ENCODE data around the gene KRTAP10-12.
"Not testable (repeated sequence)": the region's sequence is repeated elsewhere in the genome, so short reads cannot be mapped to it uniquely, and the experiment has no call there.

KRTAP10-12 gene

DNA sequence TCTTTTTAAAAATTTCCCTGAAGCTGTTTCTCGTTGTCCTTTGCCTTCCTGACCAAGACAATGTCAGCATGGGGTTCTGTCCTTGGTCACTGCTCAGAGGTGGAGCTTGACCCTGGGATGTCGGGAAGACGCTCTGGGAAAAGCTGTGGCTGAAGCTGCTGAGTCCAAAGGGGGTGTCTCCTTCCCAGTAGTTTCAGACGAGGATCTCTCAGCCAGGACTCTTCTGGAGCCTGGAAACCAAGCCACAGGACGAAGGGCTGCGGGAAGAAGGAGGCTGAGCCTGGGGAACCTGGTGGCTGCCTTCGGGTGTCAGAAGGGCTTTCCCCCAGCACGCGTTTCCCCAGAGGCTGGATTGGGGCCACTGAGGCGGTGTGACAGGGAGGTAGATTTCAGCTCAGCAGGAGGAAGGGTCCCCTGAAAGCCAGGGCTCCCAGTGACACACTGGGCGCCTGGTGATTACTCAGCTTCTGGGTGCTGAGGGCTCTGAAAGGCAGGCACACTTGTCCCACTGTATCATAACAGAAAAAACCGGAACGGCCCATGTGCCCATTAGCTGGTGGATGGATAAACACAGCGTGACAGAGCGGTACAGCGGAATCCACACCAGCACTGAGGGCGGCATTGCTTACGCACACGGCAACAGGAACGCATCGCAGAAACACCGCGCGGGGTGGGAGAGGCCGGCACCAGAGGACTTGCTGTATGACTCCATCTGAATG, 10.0 kb upstream of the KRTAP10-12 start:
- Histone ChIP-seq H3K27ac (no peak overlapping the region), H3K4me3 (no peak overlapping the region)
- TF ChIP-seq, protein P1, sequence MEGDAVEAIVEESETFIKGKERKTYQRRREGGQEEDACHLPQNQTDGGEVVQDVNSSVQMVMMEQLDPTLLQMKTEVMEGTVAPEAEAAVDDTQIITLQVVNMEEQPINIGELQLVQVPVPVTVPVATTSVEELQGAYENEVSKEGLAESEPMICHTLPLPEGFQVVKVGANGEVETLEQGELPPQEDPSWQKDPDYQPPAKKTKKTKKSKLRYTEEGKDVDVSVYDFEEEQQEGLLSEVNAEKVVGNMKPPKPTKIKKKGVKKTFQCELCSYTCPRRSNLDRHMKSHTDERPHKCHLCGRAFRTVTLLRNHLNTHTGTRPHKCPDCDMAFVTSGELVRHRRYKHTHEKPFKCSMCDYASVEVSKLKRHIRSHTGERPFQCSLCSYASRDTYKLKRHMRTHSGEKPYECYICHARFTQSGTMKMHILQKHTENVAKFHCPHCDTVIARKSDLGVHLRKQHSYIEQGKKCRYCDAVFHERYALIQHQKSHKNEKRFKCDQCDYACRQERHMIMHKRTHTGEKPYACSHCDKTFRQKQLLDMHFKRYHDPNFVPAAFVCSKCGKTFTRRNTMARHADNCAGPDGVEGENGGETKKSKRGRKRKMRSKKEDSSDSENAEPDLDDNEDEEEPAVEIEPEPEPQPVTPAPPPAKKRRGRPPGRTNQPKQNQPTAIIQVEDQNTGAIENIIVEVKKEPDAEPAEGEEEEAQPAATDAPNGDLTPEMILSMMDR (IDR thresholded peaks at IDR 0.05), result no peak
- DNase-seq (ENCODE audit: low spot score), result no peak

DNA sequence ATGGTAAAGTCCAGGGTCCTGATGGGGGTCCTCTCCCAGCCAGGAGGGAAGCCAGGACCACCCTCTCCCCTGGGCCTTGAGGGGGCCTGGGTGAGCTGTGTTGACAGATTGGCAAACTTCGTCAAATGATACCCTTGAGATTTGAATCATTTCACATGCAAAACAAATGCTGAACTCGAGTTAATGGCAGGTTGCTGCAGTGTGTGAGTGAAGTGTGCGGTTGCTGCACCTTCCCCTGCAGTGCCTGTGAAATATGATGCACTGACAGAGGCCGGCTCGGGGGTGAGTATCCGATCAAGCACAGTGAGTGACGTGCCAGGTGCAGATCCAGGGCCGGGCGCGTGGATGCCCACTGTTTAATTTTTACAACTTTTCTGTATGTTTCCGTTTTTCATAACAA, 9.3 kb upstream of the KRTAP10-12 start:
- TF ChIP-seq, protein P1 (IDR thresholded peaks at IDR 0.05), result no peak
- no peak overlapping the region for H3K27ac ChIP-seq
- H3K4me3 ChIP-seq, result no peak overlapping the region
- no peak for DNase-seq (ENCODE audit: low spot score)

DNA sequence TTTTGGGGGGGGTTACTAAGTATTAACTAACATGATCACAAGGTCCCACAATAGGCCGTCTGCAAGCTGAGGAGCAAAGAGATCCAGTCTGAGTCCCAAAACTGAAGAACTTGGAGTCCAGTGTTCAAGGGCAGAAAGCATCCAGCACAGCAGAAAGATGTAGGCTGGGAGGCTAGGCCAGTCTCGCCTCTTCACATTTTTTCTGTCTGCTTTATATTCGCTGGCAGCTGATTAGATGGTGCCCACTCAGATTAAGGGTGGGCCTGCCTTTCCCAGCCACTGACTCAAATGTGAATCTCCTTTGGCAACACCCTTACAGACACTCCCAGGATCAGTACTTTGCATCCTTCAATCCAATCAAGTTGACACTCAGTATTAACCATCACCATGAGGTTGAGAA, 7.2 kb upstream of the KRTAP10-12 start:
- not testable (repeated sequence) for H3K4me3 ChIP-seq; H3K27ac ChIP-seq; DNase-seq (ENCODE audit: low spot score)

DNA sequence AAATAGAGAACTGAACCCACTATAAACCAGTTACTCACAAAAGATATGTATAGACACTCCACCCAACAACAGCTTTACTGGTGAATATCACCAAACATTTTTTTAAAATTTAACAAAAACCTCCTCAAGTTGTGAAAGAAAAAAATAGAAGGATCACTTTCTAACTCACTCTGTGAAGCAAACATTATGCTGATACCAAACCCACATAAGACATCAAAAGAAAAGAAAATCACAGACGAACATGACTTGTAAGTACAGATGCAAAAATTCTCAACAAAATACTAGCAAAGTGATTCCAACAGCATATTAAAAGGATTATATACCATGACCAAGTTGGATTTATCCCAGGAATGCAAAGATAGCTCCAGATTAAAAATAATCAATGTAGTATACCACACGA, 5.3 kb upstream of the KRTAP10-12 start:
- H3K4me3 ChIP-seq, result no peak overlapping the region
- DNase-seq (ENCODE audit: low spot score), result no peak
- TF ChIP-seq, protein P1 (IDR thresholded peaks at IDR 0.05), result no peak
- H3K27ac ChIP-seq, result no peak overlapping the region

DNA sequence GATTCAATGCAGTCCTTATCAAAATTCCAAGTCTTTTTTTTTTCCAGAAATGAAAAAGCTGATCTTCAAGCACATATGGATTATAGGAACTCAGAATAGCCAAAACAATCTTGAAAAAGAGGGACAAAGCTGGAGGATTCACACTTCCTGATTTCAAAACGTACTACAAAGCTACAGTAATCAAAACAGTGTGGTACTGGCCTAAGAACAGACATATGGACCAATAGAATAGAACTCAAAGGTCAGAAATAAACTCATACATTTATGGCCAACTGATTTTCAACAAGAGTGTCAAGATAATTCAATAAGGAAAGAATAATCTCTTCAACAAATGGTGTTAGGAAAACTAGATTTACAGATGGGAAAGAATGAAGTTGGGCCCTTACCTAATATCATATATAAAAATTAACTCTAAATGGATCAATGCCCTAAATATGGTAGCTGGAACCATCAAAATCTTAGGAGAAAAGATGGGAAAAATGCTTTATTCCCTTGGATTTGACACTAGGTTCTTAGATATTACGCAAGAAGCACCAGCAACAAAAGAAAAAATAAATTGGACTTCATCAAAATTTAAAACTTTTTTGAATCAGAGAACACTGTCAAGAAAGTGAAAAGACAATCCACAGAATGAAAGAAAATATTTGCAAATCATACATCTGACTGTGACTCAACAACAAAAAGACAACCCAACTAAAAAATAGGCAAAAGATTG, 4.0 kb upstream of the KRTAP10-12 start:
- DNase-seq (ENCODE audit: low spot score), result no peak
- TF ChIP-seq, protein P1 (IDR thresholded peaks at IDR 0.05), result no peak
- H3K4me3 ChIP-seq, result no peak overlapping the region

DNA sequence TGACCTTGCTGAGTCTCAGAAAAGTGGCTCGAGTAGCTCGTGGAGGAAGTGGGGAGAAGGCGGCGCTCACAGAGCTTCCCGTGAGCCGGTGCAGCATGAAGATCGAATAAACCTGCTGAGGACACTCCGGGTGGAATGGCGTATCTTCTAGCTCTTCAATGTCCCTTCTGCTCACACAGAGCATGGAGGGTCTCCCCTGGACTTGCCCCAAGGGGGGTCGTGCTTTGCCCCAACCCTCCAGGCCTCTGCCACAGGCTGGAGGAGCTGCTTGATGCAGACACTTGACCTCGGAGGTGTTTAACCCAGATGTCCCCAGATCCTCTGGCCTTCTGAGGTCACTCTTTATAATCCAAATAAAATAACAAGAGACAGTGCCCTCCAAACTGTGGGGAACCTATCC, 2.2 kb upstream of the KRTAP10-12 start:
- H3K4me3 ChIP-seq, result no peak overlapping the region
- TF ChIP-seq, protein P1 (IDR thresholded peaks at IDR 0.05), result no peak
- H3K27ac ChIP-seq, result no peak overlapping the region
- DNase-seq (ENCODE audit: low spot score), result no peak

More for the DNA sequence above, 4.0 kb upstream of the KRTAP10-12 start:
- no peak overlapping the region for H3K27ac ChIP-seq

DNA sequence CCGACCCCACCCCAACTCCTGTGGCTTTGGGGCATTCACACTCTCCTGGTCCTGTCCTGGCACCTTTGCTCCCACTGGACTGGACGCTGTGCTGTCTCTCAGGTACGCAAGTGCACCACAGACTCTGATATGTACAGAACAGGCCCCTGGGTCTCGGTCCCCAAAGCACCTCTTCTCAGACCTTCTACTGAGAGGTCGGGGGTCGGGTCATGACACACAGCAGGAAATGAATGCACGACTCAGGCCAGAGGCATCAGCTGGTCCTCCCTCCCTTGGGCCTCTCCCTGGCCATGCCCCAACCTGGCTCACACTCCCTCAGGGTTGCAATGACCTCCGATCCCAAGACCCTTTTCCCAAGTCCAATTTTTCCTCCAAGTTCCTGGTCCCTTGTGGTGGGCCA, 1.8 kb upstream of the KRTAP10-12 start:
- H3K27ac ChIP-seq, result no peak overlapping the region
- DNase-seq (ENCODE audit: low spot score), result no peak
- H3K4me3 ChIP-seq, result no peak overlapping the region
- TF ChIP-seq, protein P1 (IDR thresholded peaks at IDR 0.05), result no peak
